AG09319 (cell line): Measurements from ENCODE around the gene CDH6.

Source experiments
- DNase-seq: peaks from one replicate; pipeline ENCODE4 v3.0.0-alpha.2; 2010; ENCODE audit warnings: low read depth; ENCODE audit errors: extremely low read depth
- TF ChIP-seq, protein P1 (sequence below): IDR thresholded peaks from 2 replicates; pipeline ENCODE4 v1.5.1; 2011; ENCODE audit warnings: low read depth, mild to moderate bottlenecking, inconsistent platforms, low read length, moderate library complexity

Gene CDH6

DNA sequence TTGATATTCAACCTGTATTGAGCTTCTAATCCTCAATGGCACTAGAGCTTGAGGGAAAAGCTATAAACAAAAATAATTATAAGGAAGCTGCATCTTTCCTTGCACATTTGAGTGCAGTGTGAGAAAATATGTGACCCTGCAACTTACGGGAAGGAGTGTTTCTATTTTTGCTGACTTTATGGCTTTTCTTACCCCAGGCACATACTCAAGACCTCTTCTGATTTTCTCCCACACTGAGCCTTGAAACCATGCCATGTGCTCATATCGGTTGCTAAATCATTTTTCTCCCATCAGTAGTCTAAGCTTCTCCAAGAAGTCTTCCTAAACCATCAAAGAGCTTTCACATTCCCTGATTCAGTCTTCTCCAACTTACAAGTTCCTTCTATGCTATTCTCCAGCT, 91.5 kb downstream of the CDH6 start:
- TF ChIP-seq, protein P1, sequence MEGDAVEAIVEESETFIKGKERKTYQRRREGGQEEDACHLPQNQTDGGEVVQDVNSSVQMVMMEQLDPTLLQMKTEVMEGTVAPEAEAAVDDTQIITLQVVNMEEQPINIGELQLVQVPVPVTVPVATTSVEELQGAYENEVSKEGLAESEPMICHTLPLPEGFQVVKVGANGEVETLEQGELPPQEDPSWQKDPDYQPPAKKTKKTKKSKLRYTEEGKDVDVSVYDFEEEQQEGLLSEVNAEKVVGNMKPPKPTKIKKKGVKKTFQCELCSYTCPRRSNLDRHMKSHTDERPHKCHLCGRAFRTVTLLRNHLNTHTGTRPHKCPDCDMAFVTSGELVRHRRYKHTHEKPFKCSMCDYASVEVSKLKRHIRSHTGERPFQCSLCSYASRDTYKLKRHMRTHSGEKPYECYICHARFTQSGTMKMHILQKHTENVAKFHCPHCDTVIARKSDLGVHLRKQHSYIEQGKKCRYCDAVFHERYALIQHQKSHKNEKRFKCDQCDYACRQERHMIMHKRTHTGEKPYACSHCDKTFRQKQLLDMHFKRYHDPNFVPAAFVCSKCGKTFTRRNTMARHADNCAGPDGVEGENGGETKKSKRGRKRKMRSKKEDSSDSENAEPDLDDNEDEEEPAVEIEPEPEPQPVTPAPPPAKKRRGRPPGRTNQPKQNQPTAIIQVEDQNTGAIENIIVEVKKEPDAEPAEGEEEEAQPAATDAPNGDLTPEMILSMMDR = no peak
- DNase-seq = no peak

DNA sequence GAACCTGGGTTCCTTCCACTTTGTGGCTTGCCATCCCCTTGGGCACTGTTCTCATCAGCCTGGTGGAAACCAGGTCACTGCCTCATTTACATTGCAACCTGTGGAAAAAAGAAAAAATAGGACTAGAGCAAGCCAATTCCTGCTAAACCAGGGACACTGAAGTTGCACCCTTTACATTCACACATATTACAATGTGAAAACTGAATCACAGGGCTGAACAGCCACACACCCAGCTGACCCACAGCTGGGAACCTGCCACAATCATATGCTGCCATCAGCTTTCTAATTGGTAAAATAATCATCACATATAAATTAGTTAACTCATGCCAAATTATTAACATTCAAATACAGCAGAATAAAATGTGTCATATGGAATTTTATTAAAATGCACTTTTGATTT, 94.5 kb downstream of the CDH6 start:
- DNase-seq = no peak
- TF ChIP-seq, protein P1 = no peak

DNA sequence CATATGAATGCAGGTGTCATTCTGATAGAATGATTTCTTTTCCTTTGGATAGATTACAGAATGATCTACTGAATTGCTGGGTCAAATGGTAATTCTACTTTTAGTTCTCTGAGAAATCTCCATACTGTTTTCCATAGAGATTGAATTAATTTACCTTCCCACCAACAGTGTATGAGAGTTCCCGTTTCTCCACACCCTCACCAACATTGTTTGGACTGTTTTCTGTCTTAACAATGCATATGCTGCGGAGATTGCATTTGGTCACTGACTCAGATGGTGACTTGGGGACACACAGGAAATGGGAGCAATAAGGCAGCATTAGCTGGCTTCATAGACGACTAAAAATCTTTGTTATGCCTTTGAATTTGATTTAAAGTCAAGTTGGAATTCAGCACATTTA, 95.9 kb downstream of the CDH6 start:
- no peak for DNase-seq
- TF ChIP-seq, protein P1 = no peak

DNA sequence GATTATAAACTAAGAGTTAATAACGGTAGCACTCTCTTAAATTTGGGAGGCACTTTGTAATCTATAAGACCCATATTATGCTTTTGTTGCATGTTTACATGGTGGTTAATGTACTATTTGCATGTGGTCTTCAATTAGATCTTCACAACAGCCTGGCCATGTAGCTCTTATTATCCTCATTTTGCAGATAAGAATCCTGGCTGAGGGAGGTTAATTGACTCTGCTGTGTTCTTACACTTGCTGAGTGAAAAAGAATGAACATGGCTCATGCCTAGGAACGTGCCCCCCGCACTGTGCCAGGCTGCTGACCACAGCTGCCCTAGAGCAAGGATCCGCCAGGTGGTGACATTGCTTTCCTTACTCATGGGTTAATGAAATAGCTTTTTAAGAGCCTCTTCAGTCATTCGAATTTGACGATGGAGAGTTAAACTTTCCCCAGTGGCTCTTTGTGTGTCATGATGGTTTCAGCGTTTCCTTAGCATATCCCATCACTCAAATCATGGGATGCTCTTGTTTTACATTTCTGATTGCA, 97.9 kb downstream of the CDH6 start:
- no peak for DNase-seq
- TF ChIP-seq, protein P1 = no peak

DNA sequence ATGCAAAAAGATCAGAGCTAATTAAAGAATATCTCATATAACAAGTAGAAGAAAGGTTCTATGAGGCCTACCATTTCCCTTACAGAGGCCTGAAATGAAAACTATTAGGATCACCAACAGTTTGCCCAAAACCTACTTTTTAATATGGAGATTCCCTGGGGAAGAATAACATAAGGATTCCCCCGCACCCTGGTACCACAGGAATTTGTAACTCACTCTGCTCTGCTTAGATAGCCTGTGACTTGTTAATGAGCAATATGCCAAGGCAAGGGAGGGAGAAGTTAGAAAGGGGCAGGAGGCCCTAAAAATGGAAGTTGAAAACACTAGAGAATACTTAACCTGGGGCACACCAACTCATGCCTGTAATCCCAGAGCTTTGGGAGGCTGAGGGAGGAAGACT, 107.0 kb downstream of the CDH6 start:
- DNase-seq = no peak
- TF ChIP-seq, protein P1 = no peak

DNA sequence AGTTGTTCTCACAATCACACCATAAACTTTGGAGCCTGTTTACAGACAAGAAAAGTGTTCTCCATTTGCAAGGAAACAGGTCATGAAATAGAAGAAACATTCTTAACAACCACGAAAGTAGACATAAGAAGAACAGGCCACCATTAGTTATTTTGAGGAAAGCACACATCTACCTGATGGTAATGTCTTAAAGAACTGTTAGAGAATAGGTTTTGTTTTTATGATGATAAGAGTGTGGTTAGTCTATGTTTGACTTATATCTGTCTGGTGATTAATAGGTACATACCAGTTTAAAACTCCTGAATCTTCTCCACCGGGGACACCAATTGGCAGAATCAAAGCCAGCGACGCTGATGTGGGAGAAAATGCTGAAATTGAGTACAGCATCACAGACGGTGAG, 108.3 kb downstream of the CDH6 start:
- DNase-seq = no peak
- TF ChIP-seq, protein P1 = no peak

DNA sequence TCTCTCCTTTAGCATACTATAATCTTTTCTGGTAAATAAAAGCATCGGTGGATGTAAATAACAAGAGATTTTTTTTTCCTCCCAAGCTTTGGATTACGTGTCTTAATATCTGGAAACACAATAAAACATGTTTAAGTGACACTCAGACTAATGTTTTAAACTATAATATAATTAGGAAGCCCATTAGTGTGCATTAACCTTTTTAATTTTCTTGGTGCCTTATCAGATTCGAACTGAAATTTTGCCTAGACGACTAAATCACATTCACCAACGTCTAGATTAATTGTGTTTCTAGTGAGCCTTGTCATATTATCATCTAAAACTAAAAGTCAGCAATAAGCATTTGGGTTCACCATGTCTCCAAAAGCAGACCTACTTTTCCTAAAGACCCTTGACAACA, 110.2 kb downstream of the CDH6 start:
- DNase-seq = no peak

More for the DNA sequence above, 110.2 kb downstream of the CDH6 start:
- TF ChIP-seq, protein P1 = no peak
